ENCODE measurements around the gene ACKR3. TPM values are rescaled to one million over a fixed set of nuclear protein-coding genes. Genes with fewer than 3 reads are reported as not detected.

The ACKR3 gene
- total RNA-seq, 1 donor, result 18.8 TPM

- Histone ChIP-seq H3K36me3 (ENCODE audit: insufficient read depth, low read length) (no peaks in the 10 kb centered on the region), H3K4me3 (ENCODE audit: insufficient read depth, low read length) (no peak overlapping the region), H3K4me1 (ENCODE audit: insufficient read depth, low read length) (peaks cover 2% of the 10 kb centered on the region), H3K27me3 (ENCODE audit: insufficient read depth, low read length) (peaks cover 35% of the 10 kb centered on the region), H3K9me3 (ENCODE audit: low read depth, low read length) (no peaks in the 10 kb centered on the region), H2AFZ (ENCODE audit: low read length) (no peak overlapping the region), H3K79me2 (ENCODE audit: insufficient read depth, low read length) (no peaks in the 10 kb centered on the region), H4K20me1 (ENCODE audit: insufficient read depth, low read length) (no peaks in the 10 kb centered on the region), H3K27ac (ENCODE audit: low read depth, low read length) (no peak overlapping the region), H3K4me2 (ENCODE audit: insufficient read depth, low read length) (no peak overlapping the region)
- no peak for DNase-seq (ENCODE audit: insufficient read length, low spot score, missing footprints)
- no peak for TF ChIP-seq CTCF (IDR thresholded peaks at IDR 0.05; ENCODE audit: extremely low read depth, low read depth, low read length)
These were observed 3.7 kb downstream of the ACKR3 start for GRCh38 chr2:236573066-236573929.

GRCh38 chr2:236574000-236574399 lies 4.4 kb downstream of the ACKR3 start:
- no peak for DNase-seq (ENCODE audit: insufficient read length, low spot score, missing footprints)
- Histone ChIP-seq H3K4me3 (ENCODE audit: insufficient read depth, low read length) (no peak overlapping the region), H4K20me1 (ENCODE audit: insufficient read depth, low read length) (no peaks in the 10 kb centered on the region), H3K79me2 (ENCODE audit: insufficient read depth, low read length) (no peaks in the 10 kb centered on the region), H3K27ac (ENCODE audit: low read depth, low read length) (no peak overlapping the region), H3K4me2 (ENCODE audit: insufficient read depth, low read length) (no peak overlapping the region), H2AFZ (ENCODE audit: low read length) (no peak overlapping the region), H3K36me3 (ENCODE audit: insufficient read depth, low read length) (no peaks in the 10 kb centered on the region), H3K9me3 (ENCODE audit: low read depth, low read length) (no peaks in the 10 kb centered on the region), H3K4me1 (ENCODE audit: insufficient read depth, low read length) (peaks cover 2% of the 10 kb centered on the region), H3K27me3 (ENCODE audit: insufficient read depth, low read length) (peaks cover 28% of the 10 kb centered on the region)
- TF ChIP-seq CTCF (IDR thresholded peaks at IDR 0.05; ENCODE audit: extremely low read depth, low read depth, low read length), result no peak

- H2AFZ ChIP-seq (ENCODE audit: low read length), result no peak overlapping the region
- no peaks in the 10 kb centered on the region for H3K4me1 ChIP-seq (ENCODE audit: insufficient read depth, low read length)
- no peak for DNase-seq (ENCODE audit: insufficient read length, low spot score, missing footprints)
- H3K27me3 ChIP-seq (ENCODE audit: insufficient read depth, low read length), result peaks cover 23% of the 10 kb centered on the region
- no peaks in the 10 kb centered on the region for H3K36me3 ChIP-seq (ENCODE audit: insufficient read depth, low read length)
- no peak overlapping the region for H3K4me2 ChIP-seq (ENCODE audit: insufficient read depth, low read length)
- no peaks in the 10 kb centered on the region for H3K79me2 ChIP-seq (ENCODE audit: insufficient read depth, low read length)
- no peak overlapping the region for H3K27ac ChIP-seq (ENCODE audit: low read depth, low read length)
- TF ChIP-seq CTCF (IDR thresholded peaks at IDR 0.05; ENCODE audit: extremely low read depth, low read depth, low read length), result no peak
- H3K4me3 ChIP-seq (ENCODE audit: insufficient read depth, low read length), result no peak overlapping the region
- H3K9me3 ChIP-seq (ENCODE audit: low read depth, low read length), result no peaks in the 10 kb centered on the region
- H4K20me1 ChIP-seq (ENCODE audit: insufficient read depth, low read length), result no peaks in the 10 kb centered on the region
These were observed 5.0 kb downstream of the ACKR3 start for GRCh38 chr2:236574424-236575145.

GRCh38 chr2:236575510-236575909 lies 5.9 kb downstream of the ACKR3 start:
- Histone ChIP-seq H3K9me3 (ENCODE audit: low read depth, low read length) (no peaks in the 10 kb centered on the region), H3K27ac (ENCODE audit: low read depth, low read length) (no peak overlapping the region), H2AFZ (ENCODE audit: low read length) (no peak overlapping the region), H3K79me2 (ENCODE audit: insufficient read depth, low read length) (no peaks in the 10 kb centered on the region), H3K4me2 (ENCODE audit: insufficient read depth, low read length) (no peak overlapping the region), H3K4me3 (ENCODE audit: insufficient read depth, low read length) (no peak overlapping the region), H4K20me1 (ENCODE audit: insufficient read depth, low read length) (no peaks in the 10 kb centered on the region), H3K27me3 (ENCODE audit: insufficient read depth, low read length) (peaks cover 13% of the 10 kb centered on the region), H3K36me3 (ENCODE audit: insufficient read depth, low read length) (no peaks in the 10 kb centered on the region), H3K4me1 (ENCODE audit: insufficient read depth, low read length) (no peaks in the 10 kb centered on the region)
- TF ChIP-seq CTCF (IDR thresholded peaks at IDR 0.05; ENCODE audit: extremely low read depth, low read depth, low read length), result no peak
- DNase-seq (ENCODE audit: insufficient read length, low spot score, missing footprints), result no peak
